HG03460 (cell line): ENCODE measurements around the gene ANGPTL2.

Source experiments
- ATAC-seq: cut with Tn5 transposase; IDR thresholded peaks from one replicate; pipeline ENCODE4 v1.9.1; 2021; ENCODE audit not compliant: unreplicated experiment

The ANGPTL2 gene

DNA sequence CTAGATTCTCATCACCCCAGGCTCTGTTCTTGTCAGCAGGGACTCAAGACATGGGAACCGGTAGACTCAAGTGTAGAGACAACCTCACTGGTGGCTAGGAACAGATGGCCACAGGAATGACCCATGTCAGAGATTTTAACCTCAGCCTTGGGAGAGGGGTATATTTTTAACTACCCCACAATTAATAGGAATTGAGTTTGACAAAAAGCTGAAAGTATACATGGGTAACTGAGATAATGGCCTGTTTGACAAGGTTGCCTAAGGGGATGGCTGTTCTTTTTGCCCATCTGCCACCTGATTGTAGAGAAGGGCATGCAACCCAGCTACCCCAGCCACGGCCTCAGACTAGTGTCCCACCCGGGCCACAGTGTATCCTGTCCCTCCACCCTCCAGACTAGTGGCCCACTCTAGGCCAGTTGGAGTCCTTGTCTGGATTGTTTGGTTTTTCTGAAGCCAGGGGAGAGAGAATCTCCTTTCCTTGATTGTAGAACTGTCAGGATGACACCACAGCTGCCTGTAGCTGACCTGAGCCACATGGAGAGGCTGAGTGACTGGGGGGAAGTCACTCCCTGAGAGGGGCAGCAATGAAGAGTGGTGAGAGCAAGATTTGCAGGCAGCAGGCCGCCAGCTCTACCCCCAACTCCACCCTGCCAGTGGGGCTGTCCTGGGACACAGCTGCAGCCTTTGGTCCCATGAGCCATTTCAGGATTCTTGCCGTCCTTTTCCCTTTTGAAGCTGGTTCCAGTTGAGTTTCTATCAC is 14.6 kb upstream of the ANGPTL2 start:
- ATAC-seq: no peak

DNA sequence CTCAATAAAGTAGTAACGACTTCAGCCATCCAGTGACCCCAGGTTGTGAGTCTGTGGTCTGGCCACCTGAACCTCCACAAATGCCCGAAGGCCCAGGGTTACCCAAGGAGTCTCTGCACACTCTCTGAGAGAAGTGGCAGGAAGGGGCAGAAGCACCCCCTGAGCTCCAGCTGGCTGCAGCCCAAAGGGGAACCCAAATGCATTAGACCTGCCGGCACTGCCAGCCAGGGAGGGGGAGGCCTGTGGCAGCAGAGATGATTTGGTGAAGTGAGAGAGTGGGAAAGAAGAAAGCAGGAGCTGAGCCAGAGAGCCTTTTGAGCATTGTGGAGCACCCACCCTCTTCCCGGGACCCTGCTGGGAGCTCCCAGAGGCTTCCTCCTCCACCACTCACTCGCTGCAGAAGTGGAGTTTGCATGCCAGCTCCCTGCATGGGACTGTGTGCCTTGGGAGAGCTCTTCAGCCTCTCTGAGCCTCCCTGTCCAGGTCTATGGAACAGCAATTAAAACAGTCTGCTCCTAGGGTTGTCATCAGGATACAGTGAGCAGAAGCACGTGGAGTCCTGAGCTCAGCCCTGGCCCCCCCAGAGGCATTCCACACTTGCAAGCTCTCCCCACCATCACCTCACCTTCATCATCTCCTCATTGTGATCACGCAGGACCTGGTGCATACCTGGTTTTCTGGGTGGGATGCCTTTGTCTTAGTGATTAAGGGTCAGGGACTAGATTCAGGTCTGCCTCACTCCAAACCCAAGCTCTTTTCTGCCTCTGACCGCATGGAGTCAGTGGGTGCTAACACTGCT is 13.8 kb upstream of the ANGPTL2 start:
- no peak for ATAC-seq

DNA sequence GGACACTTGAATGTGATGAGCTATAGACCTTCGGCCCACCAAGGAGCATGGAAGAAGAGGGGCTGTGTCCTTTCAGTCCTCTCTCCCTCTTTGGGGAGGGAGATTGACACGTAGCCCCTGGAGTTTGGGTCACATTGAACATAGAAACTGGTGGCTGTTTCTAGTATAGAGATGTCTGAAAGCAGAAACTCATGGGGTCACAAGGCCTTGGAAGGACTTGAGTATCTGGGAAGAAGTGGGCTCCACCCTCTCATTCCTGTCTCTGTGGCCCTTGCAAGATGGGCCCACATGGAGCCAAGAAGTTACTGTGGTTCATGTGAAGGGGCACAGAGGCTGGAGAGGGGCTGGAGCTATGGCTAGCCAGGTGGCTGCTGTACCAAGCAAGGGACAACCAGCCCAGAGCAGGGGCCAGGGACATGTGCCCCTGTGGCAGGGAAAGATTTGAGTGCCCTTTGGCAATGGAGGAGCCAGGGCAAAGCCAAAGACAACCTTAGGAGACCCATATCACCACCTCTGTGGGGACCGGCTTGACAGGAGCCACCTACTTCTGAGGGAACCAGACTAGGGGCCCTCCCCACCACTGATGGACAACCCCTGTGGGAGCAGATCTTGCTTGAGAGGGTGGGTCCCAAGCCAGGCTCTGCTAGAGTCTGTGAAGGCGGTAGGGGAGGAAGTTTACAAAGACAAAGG is 12.8 kb upstream of the ANGPTL2 start:
- ATAC-seq: no peak

DNA sequence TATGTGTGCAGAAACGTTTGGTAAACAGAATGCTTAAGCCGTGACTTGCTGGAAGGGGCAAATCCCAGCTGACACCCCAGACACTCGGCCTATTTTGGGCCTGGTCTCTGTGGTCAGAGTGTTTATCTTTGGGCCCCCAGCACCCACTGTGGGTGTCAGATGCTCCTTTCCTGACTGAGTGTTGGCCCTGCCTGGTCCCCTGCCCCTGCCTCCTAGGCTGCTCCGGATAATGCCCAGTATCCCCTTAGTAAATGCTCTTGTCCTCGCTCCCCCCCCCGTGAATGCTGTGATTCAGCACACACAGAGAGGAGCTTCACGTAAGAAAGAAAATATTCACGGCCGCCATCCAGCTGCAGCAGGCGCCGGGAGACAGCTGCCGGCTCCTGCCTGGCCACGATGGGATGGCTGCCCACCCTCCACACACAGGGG is 11.3 kb upstream of the ANGPTL2 start:
- ATAC-seq: no peak

DNA sequence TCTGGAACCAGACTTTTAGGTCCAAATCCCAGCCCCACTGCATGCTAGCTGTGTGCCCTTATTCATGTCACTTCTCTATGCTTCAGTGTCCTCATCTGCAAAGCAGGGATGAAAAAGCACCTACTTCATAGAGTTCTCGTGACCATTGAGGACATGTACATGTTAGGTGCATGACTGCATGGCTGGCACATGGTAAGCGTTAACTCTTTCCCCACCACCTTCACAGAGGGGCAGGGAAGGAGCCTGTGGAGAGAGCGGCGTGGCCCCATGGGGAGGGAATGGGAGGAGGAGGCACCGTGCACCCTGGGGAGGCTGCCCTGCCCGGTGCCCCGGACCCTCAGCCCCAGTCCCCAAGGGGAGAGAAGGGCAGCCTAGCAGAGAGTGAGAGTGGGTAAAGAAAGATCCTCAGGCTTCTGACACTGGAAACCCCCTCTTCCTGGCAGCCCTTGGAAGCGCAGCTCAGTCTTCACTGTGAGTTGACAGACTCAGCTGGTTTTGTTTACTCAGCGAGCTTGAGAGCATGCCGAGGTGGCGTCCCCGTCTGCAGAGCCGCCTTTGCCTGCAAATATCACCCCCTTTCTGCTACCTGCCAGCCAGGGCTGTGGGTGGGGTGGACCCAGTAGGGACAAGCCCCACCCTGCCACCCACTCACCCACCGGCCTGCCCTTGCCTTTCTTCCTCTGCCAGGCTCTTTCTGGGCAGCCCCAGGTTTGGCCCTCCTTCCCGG is 10.6 kb upstream of the ANGPTL2 start:
- ATAC-seq: no peak

DNA sequence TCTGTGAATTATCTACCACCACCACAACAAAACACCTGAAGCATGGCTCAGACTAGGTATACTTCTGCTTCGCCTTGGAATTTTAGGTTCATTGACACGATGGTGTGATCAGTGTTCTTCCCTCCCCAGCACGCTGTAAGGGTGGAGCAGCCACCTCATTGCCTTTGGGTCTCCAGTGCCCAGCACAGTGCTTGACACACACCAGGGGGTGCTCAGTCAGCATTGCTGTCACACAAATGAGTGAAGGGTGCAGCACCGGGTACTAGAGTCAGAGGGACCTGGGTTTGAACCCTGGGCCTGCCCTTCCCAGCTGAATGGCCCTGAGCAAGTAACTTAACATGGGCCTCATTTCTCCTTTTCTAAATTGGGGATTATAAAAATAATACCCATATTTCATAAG is 9.9 kb upstream of the ANGPTL2 start:
- ATAC-seq: no peak

DNA sequence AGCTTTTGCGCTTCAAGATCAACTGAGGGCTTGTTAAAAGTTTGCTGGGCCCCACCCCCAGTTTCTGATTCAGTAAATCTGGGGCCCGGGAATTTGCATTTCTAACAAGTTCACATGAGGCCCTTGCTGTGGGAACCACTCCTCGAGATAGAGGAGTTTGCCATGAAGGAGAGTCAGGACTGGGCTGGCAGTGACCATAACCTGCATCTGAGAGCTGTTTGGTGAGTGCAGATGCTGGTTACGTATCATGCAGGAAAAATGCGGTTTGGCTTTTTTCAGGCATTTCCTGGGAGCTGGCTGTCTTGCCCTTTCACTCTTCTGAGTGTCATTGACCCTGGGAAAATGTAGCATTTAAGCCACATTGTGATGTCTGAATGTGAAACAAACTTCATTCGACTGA is 9.4 kb upstream of the ANGPTL2 start:
- no peak for ATAC-seq

DNA sequence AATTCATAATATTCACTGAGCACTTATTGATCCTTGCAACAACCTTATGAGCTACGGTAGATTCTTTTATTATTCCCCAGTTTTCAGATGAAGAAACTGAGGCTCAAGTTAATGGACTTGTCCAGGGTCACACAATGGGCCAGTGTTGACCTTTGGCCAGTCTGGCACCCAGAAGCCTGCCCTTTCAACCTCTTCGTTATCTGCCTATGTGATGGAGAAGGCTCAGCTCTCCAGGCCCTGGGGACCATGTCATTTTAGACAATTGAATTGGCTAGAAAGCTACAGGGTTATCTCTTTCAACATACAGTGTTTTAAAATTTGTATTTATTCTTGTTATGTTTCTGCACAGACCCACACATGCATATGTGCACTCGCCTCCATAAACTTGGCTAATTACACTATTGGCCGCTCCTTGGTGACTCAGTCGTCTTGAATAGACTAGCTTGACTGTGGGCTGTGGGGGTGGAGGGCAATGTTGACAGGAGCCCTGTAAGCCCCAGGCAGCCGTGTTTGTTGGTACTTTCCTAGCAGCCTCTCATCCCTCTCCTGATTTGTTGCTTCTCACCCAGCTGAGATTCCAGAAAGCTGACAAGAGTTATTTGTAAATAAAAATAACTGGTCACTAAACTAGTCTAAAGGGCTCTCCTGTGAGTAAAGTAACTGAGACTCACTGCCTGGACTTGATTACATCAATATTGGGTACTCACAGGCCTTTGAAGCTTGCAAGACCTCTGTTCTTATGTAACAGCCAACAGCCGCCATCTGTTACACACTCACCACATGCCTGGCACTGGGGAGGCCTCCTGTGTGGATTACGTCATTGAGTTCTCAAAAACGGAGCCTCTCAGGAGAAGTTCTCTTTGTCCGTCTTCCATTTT is 8.5 kb upstream of the ANGPTL2 start:
- ATAC-seq: no peak

DNA sequence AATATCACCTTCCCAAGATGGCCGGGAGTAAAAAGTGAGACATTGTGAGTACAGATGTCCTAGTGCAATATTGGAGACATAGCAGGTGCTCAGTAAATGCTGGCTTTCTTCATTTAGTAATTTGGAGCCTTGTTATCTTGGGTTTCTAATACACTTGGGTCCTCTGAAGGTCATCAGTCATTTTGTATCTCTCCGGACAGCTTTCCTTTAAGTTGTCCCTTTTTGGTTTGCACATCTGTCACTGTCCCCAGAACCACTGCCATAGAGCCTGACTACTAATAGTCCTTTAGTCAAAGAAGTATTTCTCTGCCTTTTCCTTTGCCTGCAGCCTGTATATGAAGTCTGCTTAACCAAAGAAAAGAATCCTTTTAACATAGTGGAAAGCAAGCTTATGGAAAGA is 7.8 kb upstream of the ANGPTL2 start:
- no peak for ATAC-seq

DNA sequence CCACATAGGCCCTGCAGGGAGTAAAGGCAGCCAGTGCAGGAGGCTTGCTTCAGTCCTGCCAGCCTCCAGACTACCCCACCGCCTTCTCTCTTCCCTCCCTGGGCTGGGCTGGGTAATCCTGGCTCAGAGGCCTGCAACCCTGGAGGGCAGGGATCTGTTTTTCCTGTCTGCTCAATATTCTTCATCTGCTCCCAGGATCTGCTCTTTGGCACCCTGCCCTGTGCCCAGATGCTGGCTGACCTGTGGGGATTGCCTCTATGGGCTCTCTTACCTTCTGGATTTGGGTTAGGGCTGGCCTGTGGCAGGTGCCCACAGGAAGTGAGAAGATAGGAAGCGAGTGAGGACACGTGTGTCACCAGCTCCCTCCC is 7.3 kb upstream of the ANGPTL2 start:
- ATAC-seq: no peak

DNA sequence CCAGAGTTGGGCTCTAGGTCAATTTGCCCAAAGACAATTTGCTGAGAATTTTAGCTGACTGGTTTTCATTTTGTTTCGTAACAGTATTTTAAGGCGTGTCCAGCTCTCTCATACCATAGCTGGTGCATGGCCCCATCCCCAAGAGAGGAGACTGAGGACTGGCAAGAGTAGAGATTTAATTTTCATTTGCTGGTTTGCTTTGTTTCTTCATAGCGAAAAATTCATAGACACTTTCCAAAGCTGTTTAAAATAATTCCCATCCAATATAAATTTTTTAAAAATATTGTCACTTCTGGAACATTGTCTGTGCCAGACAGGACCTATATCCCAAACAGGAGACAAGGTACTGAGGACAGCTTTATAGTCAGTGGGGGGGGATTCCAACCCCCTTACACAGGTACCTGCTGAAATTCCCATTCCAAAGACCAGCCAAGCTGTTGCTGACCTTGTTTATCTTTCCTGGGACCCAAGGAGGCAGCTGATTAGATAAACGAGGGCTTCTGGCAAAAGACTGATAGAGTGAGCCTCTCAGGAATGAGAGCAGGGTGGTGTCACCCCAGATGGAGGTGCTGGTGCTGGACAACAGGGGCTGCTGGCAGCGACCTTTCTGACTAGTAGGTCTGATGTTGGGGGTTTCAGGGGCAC is 6.8 kb upstream of the ANGPTL2 start:
- no peak for ATAC-seq

DNA sequence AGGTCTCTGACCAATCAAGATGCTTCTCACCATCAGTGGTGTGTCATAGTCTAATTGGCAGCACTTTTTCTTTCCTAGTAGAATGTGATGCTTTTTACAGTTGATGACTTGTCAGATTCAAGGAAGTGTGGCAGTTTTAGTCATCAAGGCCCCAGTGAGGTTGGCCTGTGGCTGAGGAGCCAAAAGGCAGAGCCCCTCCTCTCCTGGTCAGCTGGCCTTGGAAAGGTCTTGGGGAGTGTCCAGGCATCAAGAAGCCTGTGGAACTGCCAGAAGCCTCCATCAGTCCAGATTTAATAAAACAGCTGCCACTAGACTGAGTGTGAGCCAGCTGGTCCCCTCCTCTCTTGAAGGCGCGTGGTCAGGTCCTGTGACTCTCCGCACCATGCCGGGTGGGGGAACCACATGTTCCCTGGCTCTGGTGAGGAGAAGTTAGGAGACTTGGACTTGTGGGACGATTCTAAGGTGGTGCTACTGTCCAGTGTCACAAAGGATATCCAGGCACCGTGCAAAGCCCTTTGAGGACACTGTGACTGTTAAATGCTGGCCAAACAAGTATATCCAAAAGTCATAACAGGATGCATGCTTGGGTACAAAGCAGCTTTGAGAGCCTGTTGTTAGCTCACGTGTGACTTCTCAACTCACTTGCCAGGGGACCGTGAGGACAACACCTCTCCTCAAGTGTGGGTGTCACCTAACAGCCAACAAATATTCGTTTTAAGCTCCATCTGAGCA is 6.1 kb upstream of the ANGPTL2 start:
- no peak for ATAC-seq

DNA sequence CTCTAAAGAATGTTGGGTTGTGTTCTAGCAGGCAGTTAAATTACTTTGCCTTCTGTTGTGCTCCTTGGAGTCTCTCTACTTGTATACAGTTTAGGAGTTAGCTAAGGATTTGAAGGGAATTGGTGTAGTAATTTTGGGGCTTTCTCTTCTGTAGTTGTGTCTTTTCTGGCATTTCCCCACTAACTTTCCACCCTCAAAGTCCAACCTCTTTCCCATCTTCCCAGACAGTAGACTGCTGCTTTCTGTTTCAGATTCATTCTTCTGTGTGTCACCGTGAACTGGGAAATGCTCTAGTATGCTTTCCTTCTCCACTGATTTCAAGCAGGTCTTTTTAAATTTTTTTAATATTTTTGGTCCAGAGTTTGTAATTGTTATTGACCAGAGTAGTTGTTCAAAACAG is 4.5 kb upstream of the ANGPTL2 start:
- no peak for ATAC-seq

DNA sequence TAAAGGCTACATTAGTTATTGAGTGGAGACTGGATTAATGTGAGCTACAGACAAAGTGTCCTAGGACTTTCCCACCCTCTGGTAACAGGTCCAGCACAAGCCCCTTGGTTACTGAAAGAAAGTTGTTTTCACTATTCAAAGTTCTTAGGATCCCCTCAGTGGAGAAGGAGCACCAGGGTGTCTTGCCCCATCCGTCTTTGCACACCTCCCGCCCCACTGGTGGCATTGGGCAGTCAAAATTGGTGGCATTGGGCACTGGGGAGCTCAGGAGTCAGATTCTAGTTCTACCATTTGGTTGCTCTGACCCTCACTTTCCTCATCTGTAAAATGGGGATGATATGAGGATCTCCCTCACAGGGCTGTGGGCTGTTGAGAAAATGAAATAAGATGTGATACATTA is 2.4 kb upstream of the ANGPTL2 start:
- no peak for ATAC-seq

DNA sequence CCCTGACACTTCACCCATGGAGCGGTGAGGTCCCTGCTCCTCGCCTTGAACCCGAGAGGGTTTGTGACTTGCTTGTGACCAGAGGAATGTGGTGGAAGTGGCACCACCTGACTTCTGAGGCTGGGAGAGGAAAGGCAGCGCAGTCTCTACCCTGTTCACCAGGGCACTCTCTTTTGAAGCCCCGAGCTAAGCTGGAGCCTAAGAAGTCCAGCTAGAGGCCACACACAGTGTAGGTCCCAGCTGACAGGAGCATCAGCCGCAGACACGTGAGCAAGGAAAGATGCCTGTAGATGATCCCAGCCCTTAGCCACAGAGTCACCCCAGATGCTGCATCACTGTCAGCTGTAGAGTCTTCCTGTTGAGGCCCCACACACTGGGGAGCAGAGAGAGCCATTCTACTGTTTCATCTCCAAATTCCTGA is 1.7 kb upstream of the ANGPTL2 start:
- ATAC-seq: no peak

DNA sequence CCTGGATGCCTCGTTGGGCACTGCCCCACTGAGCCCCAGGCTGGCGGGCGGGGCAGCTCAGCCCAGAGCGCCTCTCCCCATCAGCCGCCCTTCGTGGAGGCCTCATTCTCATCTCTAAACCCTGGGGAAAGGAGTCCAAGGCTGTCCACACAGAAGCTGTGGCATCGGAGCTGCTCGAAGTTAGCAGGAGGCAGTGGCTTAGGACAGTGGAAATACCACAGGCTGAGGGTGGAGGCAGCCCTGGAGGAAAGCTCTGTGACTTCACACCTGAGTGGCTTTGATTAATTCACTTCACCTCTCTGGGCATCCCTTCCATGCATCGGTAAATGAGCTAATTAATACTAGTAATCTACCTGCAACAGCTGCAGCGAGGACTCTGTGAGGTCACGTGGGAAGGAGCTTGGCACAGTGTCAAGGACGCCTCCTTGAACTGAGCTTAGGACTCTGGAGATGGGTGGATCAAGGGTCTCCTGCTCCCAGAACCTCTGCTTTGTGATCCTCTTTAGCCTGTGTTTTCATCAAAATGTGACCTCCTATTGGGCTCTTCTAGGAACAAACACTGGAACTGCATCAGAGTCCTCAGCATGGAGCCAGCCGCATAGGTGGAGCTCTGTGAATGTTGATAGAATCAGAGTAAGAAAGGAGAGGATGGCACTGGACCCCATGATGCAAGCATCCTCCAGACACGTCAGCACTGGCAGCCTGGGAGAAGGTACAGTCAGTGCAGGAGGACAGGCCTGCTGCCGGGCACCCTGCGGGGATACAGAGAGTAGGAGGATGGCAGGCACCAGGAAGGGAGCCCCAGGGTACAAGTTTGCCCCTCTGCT is 842 bp upstream of the ANGPTL2 start:
- no peak for ATAC-seq

DNA sequence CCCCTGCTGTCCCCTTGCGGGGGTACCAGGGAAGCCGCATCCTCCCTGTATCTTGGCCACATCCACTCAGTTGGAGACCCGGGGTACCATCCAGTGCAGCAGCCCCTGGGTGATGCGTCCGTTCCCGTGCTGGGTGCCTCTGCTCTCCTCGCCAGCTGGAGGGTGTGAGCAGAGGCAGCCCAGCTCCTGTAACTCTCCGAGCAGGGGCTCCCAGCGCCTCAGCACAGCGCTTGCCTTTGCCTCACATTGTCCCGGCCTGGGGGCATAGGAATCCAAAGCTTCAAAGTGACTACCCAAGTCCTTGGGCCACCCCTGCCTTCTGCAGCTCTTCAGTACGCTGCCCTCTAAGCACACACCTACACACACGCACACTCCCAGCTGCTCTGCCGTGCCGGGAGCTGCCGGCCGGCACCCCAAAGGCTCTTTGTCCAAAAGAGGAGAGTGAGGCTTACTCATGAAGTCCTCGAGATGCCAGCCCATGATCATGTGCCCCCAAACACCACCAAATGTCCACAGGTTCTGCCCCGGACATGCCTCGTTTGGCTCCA is 733 bp downstream of the ANGPTL2 start:
- no peak for ATAC-seq

DNA sequence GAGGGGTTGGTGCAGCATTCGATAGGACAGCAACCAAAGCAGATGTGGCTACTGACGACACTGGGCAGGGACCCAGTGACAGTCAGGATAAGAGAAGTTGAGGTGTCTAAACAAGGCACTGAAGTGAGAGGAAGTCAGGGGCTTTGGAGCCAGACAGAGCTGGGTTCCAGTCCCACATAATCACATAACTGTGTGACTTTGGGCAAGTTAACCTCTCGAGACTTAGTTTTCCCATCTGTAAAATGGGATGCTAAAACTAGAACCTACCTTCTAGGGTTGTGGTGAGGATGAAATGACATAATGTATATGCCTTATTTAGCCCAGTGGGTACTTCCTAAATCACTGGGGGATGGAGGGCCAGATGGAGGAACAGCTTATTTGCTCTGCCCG is 3.1 kb downstream of the ANGPTL2 start:
- no peak for ATAC-seq
